AG09309 (cell line): Measurements from ENCODE around the gene SH3GL1.

ENCODE experiments used
- DNase-seq: peaks from one replicate; pipeline ENCODE4 v3.0.0-alpha.2; 2010; ENCODE audit warnings: low read depth
- H3K4me3 ChIP-seq: 2 replicates; pipeline ENCODE4 v1.5.1; 2011; ENCODE audit warnings: mild to moderate bottlenecking, low read depth, low read length, moderate library complexity; ENCODE audit not compliant: control insufficient read depth
- TF ChIP-seq, protein P1 (sequence below): IDR thresholded peaks from 2 replicates; pipeline ENCODE4 v1.5.1; 2011; ENCODE audit warnings: mild to moderate bottlenecking, low read depth, low read length, inconsistent platforms; ENCODE audit not compliant: insufficient read depth, control insufficient read depth; ENCODE audit errors: missing control alignments

The SH3GL1 gene

DNA sequence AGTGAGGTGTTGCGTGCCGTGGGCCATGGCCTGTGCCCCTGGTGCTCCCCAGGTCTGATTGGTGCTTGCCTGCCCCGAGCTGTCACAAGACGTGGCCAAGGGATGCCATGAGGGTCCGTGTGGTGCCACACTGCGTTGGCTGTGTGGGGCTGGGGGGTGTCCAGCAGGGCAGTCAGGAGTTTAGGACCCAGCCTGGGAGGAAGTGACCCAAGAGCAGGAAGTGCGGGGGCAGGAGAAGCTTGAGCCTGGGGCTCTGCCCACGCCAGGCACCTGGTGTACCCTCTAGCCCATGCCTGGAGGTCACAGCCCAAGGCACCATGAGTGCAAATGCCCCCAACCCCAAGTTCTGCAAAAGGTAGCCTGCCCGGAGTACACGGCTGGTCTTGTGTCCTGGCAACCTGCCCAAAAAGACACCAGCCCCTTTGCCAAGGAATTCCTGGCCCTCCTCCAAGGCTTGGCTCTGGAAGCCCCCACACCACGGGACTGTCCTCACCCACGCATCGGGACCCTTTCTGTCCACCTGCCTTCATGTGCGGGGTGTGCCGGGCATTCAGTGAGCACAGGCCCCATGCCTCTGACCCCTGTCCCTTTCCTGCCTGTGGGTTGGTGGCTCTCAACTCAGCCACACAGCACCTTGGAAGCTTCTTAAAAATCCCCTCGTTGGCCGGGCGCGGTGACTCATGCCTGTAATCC is 32.1 kb downstream of the SH3GL1 start:
- no peak overlapping the region for H3K4me3 ChIP-seq
- DNase-seq, result no peak
- TF ChIP-seq, protein P1, sequence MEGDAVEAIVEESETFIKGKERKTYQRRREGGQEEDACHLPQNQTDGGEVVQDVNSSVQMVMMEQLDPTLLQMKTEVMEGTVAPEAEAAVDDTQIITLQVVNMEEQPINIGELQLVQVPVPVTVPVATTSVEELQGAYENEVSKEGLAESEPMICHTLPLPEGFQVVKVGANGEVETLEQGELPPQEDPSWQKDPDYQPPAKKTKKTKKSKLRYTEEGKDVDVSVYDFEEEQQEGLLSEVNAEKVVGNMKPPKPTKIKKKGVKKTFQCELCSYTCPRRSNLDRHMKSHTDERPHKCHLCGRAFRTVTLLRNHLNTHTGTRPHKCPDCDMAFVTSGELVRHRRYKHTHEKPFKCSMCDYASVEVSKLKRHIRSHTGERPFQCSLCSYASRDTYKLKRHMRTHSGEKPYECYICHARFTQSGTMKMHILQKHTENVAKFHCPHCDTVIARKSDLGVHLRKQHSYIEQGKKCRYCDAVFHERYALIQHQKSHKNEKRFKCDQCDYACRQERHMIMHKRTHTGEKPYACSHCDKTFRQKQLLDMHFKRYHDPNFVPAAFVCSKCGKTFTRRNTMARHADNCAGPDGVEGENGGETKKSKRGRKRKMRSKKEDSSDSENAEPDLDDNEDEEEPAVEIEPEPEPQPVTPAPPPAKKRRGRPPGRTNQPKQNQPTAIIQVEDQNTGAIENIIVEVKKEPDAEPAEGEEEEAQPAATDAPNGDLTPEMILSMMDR, result no peak

DNA sequence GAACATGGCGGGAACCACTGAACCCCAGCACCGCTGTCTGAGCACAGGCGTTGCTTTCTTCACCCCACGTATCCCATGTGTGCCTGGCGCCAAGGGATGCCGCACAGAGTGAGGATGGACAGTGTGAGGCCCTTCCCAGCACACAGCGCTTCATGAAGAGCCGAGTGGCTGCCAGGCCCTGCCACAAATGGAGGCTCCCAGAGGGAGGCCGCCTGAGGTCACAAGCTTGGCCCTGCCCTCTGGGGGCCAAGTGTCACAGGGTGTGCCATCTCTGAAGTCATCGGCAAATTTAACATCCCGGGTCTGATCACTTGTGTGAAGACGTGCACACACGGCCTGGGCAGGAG is 32.6 kb downstream of the SH3GL1 start:
- TF ChIP-seq, protein P1, result no peak
- no peak overlapping the region for H3K4me3 ChIP-seq
- DNase-seq, result no peak

DNA sequence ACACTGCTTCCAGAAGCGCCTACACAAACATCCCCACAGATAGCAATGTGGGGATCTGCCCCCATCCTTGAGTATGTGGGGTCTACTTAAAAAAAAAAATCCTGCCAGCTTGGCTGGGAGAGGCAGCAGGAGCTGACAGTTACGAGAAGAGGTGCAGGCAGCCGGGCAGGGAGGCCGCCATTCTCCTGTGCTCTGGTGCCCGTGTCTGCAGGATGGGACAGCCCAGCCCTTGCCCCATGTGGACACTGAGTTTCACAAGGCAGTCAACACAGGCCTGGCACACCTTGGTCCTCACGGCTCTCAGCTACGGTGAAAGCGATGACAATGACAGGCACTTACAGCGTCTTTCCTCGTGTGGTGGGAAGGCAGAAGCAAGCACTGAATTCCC is 33.0 kb downstream of the SH3GL1 start:
- H3K4me3 ChIP-seq, result no peak overlapping the region
- DNase-seq, result no peak
- TF ChIP-seq, protein P1, result no peak

DNA sequence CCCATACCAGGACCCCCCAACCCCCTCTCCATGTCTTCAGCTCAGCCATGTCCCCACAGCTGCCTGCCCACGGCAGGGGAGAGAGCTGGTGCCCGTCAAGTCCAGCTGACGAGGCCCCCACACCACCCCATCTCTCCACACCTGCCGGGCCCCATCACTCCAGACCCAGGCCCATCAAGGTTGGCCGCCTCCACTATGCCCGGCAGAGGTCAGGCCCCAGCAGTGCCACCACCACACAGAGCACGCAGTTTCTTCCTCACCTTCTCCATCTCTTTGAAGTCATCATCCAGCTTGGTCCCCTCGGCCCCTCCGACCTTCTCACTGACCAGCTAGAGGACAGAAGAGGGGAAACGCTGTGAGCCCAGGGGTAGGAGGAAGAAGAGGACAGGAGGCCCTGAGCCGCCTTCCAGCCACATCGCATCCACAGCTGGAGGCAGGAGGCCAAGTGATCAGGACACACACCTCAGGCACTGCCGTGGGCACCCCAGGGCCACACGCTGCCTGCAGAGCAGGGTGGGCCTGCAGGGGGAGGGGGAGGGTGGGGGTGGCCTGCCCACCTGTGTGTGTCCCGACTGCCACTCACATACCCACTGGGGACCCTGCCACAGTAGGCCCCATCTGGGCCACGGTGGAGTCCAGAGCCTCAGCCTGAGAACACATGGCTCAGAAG is 33.5 kb downstream of the SH3GL1 start:
- H3K4me3 ChIP-seq, result no peak overlapping the region
- DNase-seq, result no peak
- TF ChIP-seq, protein P1, result no peak

DNA sequence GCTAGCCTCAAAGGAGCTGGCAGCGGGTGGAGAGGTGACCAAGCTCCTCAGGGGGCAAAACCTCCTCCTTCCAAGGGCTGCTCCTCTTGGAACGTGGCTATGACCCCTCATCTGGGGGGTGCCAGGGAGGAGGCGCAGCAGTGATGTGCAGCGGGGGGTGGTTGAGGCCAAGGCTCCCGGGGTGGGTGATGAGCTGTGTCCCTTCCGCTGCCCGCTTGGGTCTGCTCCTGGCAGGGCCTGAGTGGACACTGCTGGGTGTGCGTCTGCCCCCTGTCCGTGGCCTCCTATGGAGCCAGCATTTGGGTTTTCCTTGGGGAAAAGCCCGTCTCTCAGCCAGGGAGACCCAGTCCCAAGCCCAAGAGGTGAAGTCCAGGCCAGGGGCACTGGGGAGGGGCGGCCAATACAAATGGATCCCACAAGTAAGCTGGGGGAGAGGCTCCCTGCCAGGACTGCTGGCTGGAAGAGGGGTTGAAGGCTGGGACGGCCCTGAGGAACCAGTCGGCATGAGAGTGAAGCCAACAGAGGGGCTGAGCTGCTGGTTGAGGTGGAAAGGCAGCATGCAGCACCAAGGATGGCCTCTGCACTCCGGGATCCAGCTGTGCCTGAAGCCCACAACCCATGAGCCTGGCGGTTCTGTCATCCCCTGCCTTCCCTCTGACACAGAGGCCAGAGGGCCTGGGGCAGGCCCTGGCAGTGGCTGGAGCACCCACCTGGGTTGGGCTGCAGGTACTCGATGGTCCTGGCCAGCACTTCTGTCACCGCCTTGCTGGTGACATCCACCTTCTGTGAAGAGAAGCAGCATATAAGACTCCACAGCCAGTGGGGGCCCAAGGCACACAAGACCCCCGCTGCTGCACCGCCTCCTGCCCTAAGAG is 34.3 kb downstream of the SH3GL1 start:
- TF ChIP-seq, protein P1, result no peak
- no peak overlapping the region for H3K4me3 ChIP-seq
- no peak for DNase-seq

DNA sequence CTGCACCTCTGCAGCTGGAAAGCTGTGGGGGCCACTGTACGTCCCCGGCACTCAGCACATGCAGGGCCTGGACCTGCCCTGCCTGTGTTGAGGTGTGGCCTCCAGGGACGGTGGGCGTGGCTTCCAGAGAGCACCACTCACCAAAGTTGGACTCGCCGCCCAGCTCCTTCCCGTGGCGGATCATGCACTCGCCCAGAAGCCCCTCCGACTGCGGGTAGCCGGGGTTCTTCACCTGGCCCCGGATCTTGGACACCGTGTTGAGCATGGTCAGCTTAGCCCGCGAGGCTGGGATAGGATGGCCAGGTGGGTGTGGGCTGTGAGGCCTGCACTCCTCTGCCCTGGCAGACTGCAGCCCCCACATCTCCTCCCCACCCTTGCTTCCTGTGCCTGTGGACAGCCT is 35.0 kb downstream of the SH3GL1 start:
- TF ChIP-seq, protein P1, result no peak
- no peak for DNase-seq
- H3K4me3 ChIP-seq, result no peak overlapping the region
